K562 (cell line): Measurements from ENCODE around the gene DDAH2. TPM values are rescaled to one million over a fixed set of nuclear protein-coding genes. Genes with fewer than 3 reads are reported as not detected.

Experiments used
- AFF1 ChIP-seq, 2 experiments: fragments of 450-650 bp; IDR thresholded peaks; 2 replicates each; pipeline ENCODE4 v1.6.1; 2018; ENCODE audit warnings: mild to moderate bottlenecking in 2 of 2, low read depth in 1 of 2; ENCODE audit not compliant: partially characterized antibody in 2 of 2
- CTCFL ChIP-seq: IDR thresholded peaks from 2 replicates; pipeline ENCODE4 v1.6.1; 2011; ENCODE audit warnings: borderline replicate concordance, low read depth, mild to moderate bottlenecking, moderate library complexity, low read length; ENCODE audit not compliant: insufficient read depth, poor library complexity, severe bottlenecking
- GATAD2B ChIP-seq: fragments of 450-650 bp; IDR thresholded peaks from 2 replicates; pipeline ENCODE4 v1.6.1; 2017; ENCODE audit warnings: mild to moderate bottlenecking, borderline replicate concordance
- HNRNPK ChIP-seq: fragments of 200-400 bp; formaldehyde crosslinking; IDR thresholded peaks from one replicate; pipeline ENCODE4 v1.6.1; 2018; ENCODE audit warnings: mild to moderate bottlenecking, low read depth, low read length; ENCODE audit not compliant: poor library complexity, severe bottlenecking
- LCOR ChIP-seq: sonication (generic); formaldehyde crosslinking; IDR thresholded peaks from 2 replicates; pipeline ENCODE4 v1.8.0; 2022; ENCODE audit warnings: mild to moderate bottlenecking, missing genetic modification reagents
- NCOR1 ChIP-seq: fragments of 450-650 bp; IDR thresholded peaks from 2 replicates; pipeline ENCODE4 v1.6.1; 2016; ENCODE audit warnings: mild to moderate bottlenecking, moderate library complexity
- PBX2 ChIP-seq, 2 experiments: IDR thresholded peaks in 1 of 2; conservative IDR thresholded peaks in 1 of 2; 2 replicates each; pipeline ENCODE4 v1.6.1; 2016; ENCODE audit warnings: low read depth in 2 of 2, mild to moderate bottlenecking in 1 of 2, missing compliant biosample characterization in 1 of 2, missing genetic modification characterization in 1 of 2, moderate library complexity in 1 of 2
- POLR2H ChIP-seq: IDR thresholded peaks from 2 replicates; pipeline ENCODE4 v1.6.1; 2016; ENCODE audit warnings: missing genetic modification characterization, low read depth, mild to moderate bottlenecking, control low read depth, missing compliant biosample characterization, moderate library complexity
- RAD51 ChIP-seq: fragments of 450-650 bp; IDR thresholded peaks from 2 replicates; pipeline ENCODE4 v1.7.1; 2016; ENCODE audit warnings: low read depth, mild to moderate bottlenecking, borderline replicate concordance
- SIRT6 ChIP-seq: IDR thresholded peaks from one replicate; pipeline ENCODE4 v1.6.1; 2012; ENCODE audit warnings: low read depth, mild to moderate bottlenecking, control low read depth, inconsistent platforms, low read length, moderate library complexity
- VEZF1 ChIP-seq: fragments of 200-800 bp; sonication (Bioruptor generic); IDR thresholded peaks from 2 replicates; pipeline ENCODE4 v1.6.1; 2017; ENCODE audit warnings: missing genetic modification characterization, missing compliant biosample characterization
- XRCC3 ChIP-seq: fragments of 450-650 bp; IDR thresholded peaks from 2 replicates; pipeline ENCODE4 v1.6.1; 2017; ENCODE audit warnings: mild to moderate bottlenecking, moderate library complexity
- ZFPM2 ChIP-seq: fragments of 250-450 bp; sonication (Bioruptor Pico); IDR thresholded peaks from 2 replicates; pipeline ENCODE4 v1.5.1; 2022; ENCODE audit warnings: mild to moderate bottlenecking
- ZNF175 ChIP-seq: fragments of 200-800 bp; sonication (Bioruptor generic); IDR thresholded peaks from 2 replicates; pipeline ENCODE4 v1.6.1; 2016; ENCODE audit warnings: low read depth, mild to moderate bottlenecking, missing genetic modification characterization, missing compliant biosample characterization
- polyA plus RNA-seq, 8 experiments: library from polyadenylated mRNA; depleted of rRNA in 4 of 8; stranded (reverse) in 5 of 8; unstranded in 3 of 8; fragments of >200 nt; fragmentation: Nextera tagmentation in 2 of 8; fragmentation: Illumina TruSeq in 1 of 8; extraction: Ambion mirVana in 2 of 8; extraction: Trizol in 1 of 8; gene quantifications; 2 replicates each; pipeline versions ENCODE4 v1.2.1 to v1.2.3, GENCODE V29; 2011 to 2014; ENCODE audit warnings: inconsistent platforms in 1 of 8, missing spikeins in 1 of 8
- total RNA-seq, 7 experiments: library from RNA; depleted of rRNA in 6 of 7; stranded (reverse); fragments of >200 nt in 6 of 7; fragmentation: Illumina TruSeq in 2 of 7; extraction: Trizol in 2 of 7; gene quantifications; 2 replicates each; pipeline versions ENCODE4 v1.2.1 to v1.2.3, GENCODE V29; 2011 to 2021; ENCODE audit warnings: low replicate concordance in 1 of 7

DDAH2 gene
- total and polyA plus RNA-seq, 9 of the 15 experiments (the other 6 are each of a cell fraction or from before 2014, with no cell fraction given), result 1.8 to 45.4 (median 21.4) TPM

DNA sequence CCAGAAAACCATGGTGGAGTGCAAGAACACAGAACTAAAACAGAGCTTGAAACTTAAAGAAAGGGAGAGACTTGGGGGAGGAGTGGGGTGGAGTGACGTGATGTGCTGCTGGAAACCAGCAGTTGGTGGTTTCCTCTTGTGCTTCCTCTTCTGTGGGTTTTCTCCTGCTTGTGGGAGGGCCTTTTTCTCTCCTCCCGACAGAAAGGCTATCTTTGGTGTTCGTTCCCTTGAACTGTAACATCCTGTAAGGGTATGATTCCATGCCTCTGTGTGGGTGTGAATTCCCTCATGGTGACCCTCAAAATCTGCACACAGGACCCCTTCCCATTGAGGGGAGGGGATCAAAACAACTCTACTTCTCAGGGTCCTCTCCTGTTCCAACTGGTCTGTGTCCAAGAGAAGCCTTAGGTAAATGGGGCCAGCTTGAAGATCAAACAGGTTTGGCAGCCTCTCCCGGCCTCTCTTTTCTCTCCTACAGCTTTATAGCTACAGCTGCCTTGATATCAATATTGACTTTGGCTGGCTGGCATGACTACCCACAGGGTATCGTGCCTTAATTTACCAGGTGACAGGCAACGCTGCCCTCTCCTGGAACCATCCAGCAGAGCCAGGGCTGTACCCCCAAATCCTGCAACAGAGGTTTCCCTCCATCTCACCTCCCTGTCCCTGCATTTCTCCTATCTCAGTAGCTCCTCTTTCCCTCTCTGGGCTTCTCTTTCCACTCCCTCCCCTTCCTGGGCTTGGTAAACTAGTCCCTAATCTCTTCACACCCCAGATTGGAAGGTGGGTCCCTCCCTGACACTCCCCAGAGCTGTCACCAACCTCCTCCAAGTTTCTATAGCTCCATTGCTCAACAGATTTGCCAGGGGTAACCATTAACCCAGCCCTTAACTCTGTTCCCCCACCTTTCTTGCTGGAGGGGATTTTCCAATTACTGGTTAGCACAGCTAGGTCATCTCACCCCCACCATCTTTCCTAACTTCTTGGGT lies 9.2 kb upstream of the DDAH2 start (continued):
- peak; percentile 18 to 93 for TF ChIP-seq AFF1 (IDR thresholded peaks at IDR 0.05; ENCODE audit: low read depth in 1 of 2, partially characterized antibody in 2 of 2)
- no peak for TF ChIP-seq ZNF175 (CRISPR knock-in tag)
- TF ChIP-seq CTCFL, result no peak
- no peak for TF ChIP-seq VEZF1
- TF ChIP-seq SIRT6, result no peak
- no peak for TF ChIP-seq LCOR (CRISPR knock-in tag)
- no peak for TF ChIP-seq GATAD2B
- no peak for TF ChIP-seq ZFPM2 (CRISPR knock-in tag)
- TF ChIP-seq HNRNPK, result no peak
- no peak for TF ChIP-seq PBX2 (CRISPR knock-in tag; IDR thresholded peaks at IDR 0.05; ENCODE audit: low read depth)
- TF ChIP-seq PBX2 (tag; conservative IDR thresholded peaks at IDR 0.05; ENCODE audit: low read depth), result peak; percentile 52
- TF ChIP-seq NCOR1, result no peak
- TF ChIP-seq XRCC3, result no peak
- no peak for TF ChIP-seq POLR2H (tag)
- no peak for TF ChIP-seq RAD51
